PFSK-1 (cell line): ENCODE data around the gene TENT4B.

Source experiments
- FOXP2 ChIP-seq: optimal IDR thresholded peaks from 2 replicates; pipeline ENCODE3; 2011; ENCODE audit warnings: borderline replicate concordance, control low read depth, inconsistent platforms; ENCODE audit not compliant: insufficient read depth; ENCODE audit errors: extremely low read length, extremely low read depth
- POLR2AphosphoS5 ChIP-seq: IDR thresholded peaks from 2 replicates; pipeline ENCODE4 v1.6.1; 2012; ENCODE audit warnings: low read depth, mild to moderate bottlenecking, control low read depth, low read length, moderate library complexity
- SIN3A ChIP-seq: IDR thresholded peaks from 2 replicates; pipeline ENCODE4 v1.6.1; 2012; ENCODE audit warnings: mild to moderate bottlenecking, low read length, moderate library complexity, borderline replicate concordance; ENCODE audit not compliant: insufficient read depth
- TAF1 ChIP-seq: IDR thresholded peaks from 2 replicates; pipeline ENCODE4 v1.6.1; 2012; ENCODE audit warnings: low read length, control low read depth, borderline replicate concordance; ENCODE audit not compliant: insufficient read depth
- TF ChIP-seq, protein P1 (sequence below), 2 experiments: IDR thresholded peaks; 2 replicates each; pipeline versions ENCODE4 v1.6.1 to v1.8.0; 2011 to 2012; ENCODE audit warnings: low read depth in 2 of 2, low read length in 2 of 2, control low read depth in 1 of 2, inconsistent platforms in 1 of 2, mild to moderate bottlenecking in 1 of 2, moderate library complexity in 1 of 2; ENCODE audit not compliant: insufficient read depth in 1 of 2

TENT4B gene

DNA sequence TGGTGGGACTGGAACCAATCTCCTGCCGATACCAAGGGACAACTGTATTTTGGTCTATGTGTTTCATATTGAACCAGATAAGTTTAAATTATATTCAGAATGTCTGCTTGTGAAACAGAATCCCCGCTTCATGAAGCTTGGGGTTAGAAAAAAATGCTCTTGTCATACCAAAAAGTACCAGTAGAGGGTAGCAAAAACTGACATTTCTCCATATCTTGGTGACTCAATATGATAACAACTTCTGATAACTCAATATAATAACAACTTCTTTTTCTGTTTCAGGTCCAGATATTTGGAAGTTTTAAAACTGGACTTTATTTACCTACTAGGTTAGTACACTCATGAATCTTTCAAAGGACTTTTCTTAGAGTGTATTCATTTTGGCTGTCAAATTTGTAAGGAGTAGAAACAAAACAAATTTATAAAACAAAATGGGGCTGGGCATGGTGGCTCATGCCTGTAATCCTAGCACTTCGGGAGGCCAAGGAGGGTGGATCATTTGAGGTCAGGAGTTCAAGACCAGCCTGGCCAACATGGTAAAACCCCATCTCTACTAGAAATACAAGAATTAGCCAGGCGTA, 60.9 kb downstream of the TENT4B start:
- no peak for TF ChIP-seq SIN3A
- TF ChIP-seq POLR2AphosphoS5: no peak
- TF ChIP-seq, protein P1, sequence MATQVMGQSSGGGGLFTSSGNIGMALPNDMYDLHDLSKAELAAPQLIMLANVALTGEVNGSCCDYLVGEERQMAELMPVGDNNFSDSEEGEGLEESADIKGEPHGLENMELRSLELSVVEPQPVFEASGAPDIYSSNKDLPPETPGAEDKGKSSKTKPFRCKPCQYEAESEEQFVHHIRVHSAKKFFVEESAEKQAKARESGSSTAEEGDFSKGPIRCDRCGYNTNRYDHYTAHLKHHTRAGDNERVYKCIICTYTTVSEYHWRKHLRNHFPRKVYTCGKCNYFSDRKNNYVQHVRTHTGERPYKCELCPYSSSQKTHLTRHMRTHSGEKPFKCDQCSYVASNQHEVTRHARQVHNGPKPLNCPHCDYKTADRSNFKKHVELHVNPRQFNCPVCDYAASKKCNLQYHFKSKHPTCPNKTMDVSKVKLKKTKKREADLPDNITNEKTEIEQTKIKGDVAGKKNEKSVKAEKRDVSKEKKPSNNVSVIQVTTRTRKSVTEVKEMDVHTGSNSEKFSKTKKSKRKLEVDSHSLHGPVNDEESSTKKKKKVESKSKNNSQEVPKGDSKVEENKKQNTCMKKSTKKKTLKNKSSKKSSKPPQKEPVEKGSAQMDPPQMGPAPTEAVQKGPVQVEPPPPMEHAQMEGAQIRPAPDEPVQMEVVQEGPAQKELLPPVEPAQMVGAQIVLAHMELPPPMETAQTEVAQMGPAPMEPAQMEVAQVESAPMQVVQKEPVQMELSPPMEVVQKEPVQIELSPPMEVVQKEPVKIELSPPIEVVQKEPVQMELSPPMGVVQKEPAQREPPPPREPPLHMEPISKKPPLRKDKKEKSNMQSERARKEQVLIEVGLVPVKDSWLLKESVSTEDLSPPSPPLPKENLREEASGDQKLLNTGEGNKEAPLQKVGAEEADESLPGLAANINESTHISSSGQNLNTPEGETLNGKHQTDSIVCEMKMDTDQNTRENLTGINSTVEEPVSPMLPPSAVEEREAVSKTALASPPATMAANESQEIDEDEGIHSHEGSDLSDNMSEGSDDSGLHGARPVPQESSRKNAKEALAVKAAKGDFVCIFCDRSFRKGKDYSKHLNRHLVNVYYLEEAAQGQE (IDR thresholded peaks at IDR 0.05; ENCODE audit: insufficient read depth in 1 of 2, low read depth in 2 of 2, low read length in 2 of 2): no peak
- no peak for TF ChIP-seq FOXP2
- no peak for TF ChIP-seq TAF1

DNA sequence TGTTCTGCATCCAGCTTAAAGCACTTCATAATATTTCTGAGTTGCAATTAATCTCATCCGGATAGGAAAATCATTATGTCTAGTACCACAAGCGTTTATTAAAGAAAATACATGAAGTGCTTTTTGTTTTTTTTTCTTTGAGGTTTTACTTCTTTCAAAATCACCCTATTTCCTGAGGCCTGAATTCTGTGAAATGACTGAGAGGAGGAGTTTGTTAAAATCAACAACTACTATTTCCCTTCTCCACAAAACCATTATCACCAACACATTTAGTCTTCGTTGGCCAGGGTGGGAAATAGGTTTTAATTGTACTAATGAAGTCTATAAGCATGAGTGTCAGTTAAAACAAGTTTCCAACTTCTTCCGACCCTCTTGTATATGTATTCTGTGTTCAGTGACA, 62.6 kb downstream of the TENT4B start:
- TF ChIP-seq SIN3A (no peak), FOXP2 (no peak), POLR2AphosphoS5 (no peak), TAF1 (no peak)
- TF ChIP-seq, protein P1 (IDR thresholded peaks at IDR 0.05; ENCODE audit: insufficient read depth in 1 of 2, low read depth in 2 of 2, low read length in 2 of 2): no peak

DNA sequence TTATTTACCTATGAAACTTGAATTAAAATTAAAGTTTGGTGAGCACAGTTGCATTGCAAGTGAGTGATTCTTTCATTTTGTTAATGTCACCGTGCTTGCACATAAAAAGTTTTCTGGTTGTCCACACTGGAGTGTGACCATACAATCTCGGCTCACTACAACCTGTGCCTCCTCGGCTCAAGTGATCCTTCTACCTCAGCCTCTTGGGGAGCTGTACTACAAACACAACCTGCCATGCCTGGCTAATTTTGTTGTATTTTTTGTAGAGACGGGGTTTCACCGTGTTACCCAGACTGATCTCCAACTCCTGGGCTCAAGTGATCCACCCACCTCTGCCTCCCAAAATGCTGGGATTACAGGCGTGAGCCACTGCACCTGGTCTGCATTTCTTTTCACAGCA, 63.1 kb downstream of the TENT4B start:
- no peak for TF ChIP-seq FOXP2
- no peak for TF ChIP-seq SIN3A
- TF ChIP-seq TAF1: no peak
- TF ChIP-seq, protein P1 (IDR thresholded peaks at IDR 0.05; ENCODE audit: insufficient read depth in 1 of 2, low read depth in 2 of 2, low read length in 2 of 2): no peak
- no peak for TF ChIP-seq POLR2AphosphoS5

DNA sequence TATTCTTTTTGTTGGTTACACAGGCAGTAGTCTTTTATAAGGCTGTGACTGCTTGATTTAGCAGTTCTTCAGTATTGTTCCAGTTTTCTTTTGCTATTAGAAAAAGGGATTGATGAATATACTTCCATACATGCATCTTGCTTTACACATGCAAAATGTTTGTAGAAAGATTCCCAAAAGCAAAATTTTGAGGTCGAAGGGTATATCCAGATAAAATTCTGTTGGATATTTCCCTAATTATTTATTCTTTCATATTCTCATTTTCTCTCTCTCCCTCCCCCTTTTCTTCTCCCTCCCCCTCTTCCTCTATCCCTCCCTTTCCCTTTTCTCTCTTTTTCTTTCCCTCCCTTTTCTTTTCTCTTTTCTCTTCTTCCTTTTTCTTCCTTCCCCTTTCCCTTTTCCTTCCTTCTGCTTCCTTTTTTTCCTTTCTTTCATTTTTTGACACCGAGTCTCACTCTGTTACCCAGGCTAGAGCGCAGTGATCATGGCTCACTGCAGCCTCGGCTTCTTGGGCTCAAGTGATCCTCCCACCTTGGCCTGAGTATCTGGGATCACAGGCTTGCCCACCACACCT, 66.4 kb downstream of the TENT4B start:
- TF ChIP-seq FOXP2 (no peak), POLR2AphosphoS5 (no peak), TAF1 (no peak)

DNA sequence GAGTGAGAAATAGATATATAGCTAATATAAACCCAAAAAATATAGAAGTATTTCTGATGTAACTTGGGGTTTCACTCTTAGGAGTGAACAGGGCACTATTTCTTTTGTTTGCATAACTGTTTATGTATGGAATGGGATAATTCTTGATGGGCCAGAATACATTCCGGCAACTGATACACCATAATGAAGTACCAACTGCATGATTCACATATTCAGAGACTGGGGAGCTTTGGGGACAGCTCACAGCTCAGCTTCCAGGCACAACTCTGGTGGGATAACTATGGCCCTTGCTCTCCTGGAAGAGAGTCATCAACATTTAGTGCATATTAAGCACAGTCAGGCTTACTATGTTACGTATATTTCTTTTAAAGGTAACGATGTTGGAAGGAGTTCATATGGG, 71.2 kb downstream of the TENT4B start:
- TF ChIP-seq POLR2AphosphoS5: no peak
- no peak for TF ChIP-seq TAF1
- TF ChIP-seq, protein P1 (IDR thresholded peaks at IDR 0.05; ENCODE audit: insufficient read depth in 1 of 2, low read depth in 2 of 2, low read length in 2 of 2): no peak
- TF ChIP-seq FOXP2: no peak
- TF ChIP-seq SIN3A: no peak
